Endothelial cell of umbilical vein (primary cell): Measurements from ENCODE around the gene BRD1. TPM values are rescaled to one million over a fixed set of nuclear protein-coding genes. Genes with fewer than 3 reads are reported as not detected.

Source experiments
- BruUV-seq: library from RNA; stranded (reverse); fragments of 400-500 nt; replicated peaks from 2 replicates; lab custom pipeline; 2021; lab: Mats Ljungman, UMichigan
- CTCF ChIA-PET: fragments of 300-600, 350-600 bp; sonication (Branson Sonifier 250); formaldehyde crosslinking; loops from one replicate; lab custom pipeline; 2021; ENCODE audit warnings: antibody characterized with exemption, inconsistent platforms; lab: Charles Lee
- POLR2A ChIA-PET: fragments of 300-600, 350-600 bp; sonication (Branson Sonifier 250); formaldehyde crosslinking; loops from one replicate; lab custom pipeline; 2021; ENCODE audit warnings: antibody characterized with exemption, inconsistent platforms; lab: Charles Lee
- DNase-seq: peaks from one replicate; pipeline ENCODE4 v3.0.0-alpha.2; 2011; ENCODE audit warnings: low read depth, low spot score
- FAIRE-seq: peaks from 2 replicates; lab custom pipeline; 2011; peaks lifted over from hg19 to GRCh38; lab: Jason Lieb, UNC
- H2AFZ ChIP-seq: 2 replicates; pipeline ENCODE4 v1.6.0; 2012; ENCODE audit warnings: low read depth, low read length, control low read depth, inconsistent platforms
- H3K27ac ChIP-seq: 2 replicates; pipeline ENCODE4 v1.5.1; 2011; ENCODE audit warnings: low read depth, mild to moderate bottlenecking, control low read depth, low read length, moderate library complexity; ENCODE audit not compliant: insufficient read depth
- H3K27me3 ChIP-seq, 2 experiments: 2 replicates each; pipeline versions ENCODE4 v1.6.0 to v1.6.1; 2011; ENCODE audit warnings: low read length in 2 of 2, mixed read lengths in 1 of 2; ENCODE audit not compliant: control insufficient read depth in 2 of 2, insufficient read depth in 2 of 2
- H3K36me3 ChIP-seq, 2 experiments: 2 replicates in 1 of 2; 3 replicates in 1 of 2; pipeline ENCODE4 v1.5.1; 2011; ENCODE audit warnings: low read length in 2 of 2, mild to moderate bottlenecking in 1 of 2, moderate library complexity in 1 of 2; ENCODE audit not compliant: control insufficient read depth in 2 of 2, insufficient read depth in 2 of 2; ENCODE audit errors: extremely low read depth in 1 of 2
- H3K4me1 ChIP-seq: 3 replicates; pipeline ENCODE4 v1.5.1; 2011; ENCODE audit warnings: mild to moderate bottlenecking, low read length; ENCODE audit not compliant: control insufficient read depth, insufficient read depth; ENCODE audit errors: extremely low read depth
- H3K4me2 ChIP-seq: 2 replicates; pipeline ENCODE4 v1.6.1; 2011; ENCODE audit warnings: low read length, control low read depth, mixed read lengths; ENCODE audit not compliant: insufficient read depth
- H3K4me3 ChIP-seq, 3 experiments: fragments of 200-600 bp in 1 of 3; sonication (generic), shearing (Covaris generic) in 1 of 3; replicated peaks in 1 of 3; 2 replicates each; pipeline ENCODE4 v1.5.1; 2011 to 2016; ENCODE audit warnings: control low read depth in 3 of 3, low read length in 3 of 3, mild to moderate bottlenecking in 2 of 3, inconsistent platforms in 1 of 3, low read depth in 1 of 3, moderate library complexity in 1 of 3; ENCODE audit not compliant: insufficient read depth in 1 of 3
- H3K79me2 ChIP-seq: 2 replicates; pipeline ENCODE4 v1.6.0; 2012; ENCODE audit warnings: low read length, inconsistent platforms; ENCODE audit not compliant: control insufficient read depth, insufficient read depth
- H3K9ac ChIP-seq: replicated peaks from 2 replicates; pipeline ENCODE3; 2011; ENCODE audit warnings: low read length, control low read depth; ENCODE audit not compliant: insufficient read depth; ENCODE audit errors: extremely low read depth
- H3K9me1 ChIP-seq: replicated peaks from 3 replicates; pipeline ENCODE4 v1.6.0; 2011; ENCODE audit warnings: mild to moderate bottlenecking, low read length; ENCODE audit not compliant: control insufficient read depth, insufficient read depth; ENCODE audit errors: extremely low read depth
- H3K9me3 ChIP-seq: replicated peaks from 2 replicates; pipeline ENCODE4 v1.5.1; 2012; ENCODE audit warnings: low read length, inconsistent platforms; ENCODE audit not compliant: control insufficient read depth, insufficient read depth
- H4K20me1 ChIP-seq: replicated peaks from 2 replicates; pipeline ENCODE3; 2011; ENCODE audit warnings: mild to moderate bottlenecking, low read length; ENCODE audit not compliant: control insufficient read depth, insufficient read depth; ENCODE audit errors: extremely low read depth
- EZH2 ChIP-seq: IDR thresholded peaks from 2 replicates; pipeline ENCODE4 v1.6.1; 2012; ENCODE audit warnings: borderline replicate concordance, low read depth, mild to moderate bottlenecking, moderate library complexity, low read length, inconsistent platforms; ENCODE audit not compliant: severe bottlenecking
- FOS ChIP-seq: IDR thresholded peaks from 2 replicates; pipeline ENCODE4 v1.6.1; 2011; ENCODE audit warnings: mild to moderate bottlenecking, low read length, moderate library complexity, borderline replicate concordance; ENCODE audit not compliant: insufficient read depth
- GATA2 ChIP-seq: IDR thresholded peaks from 2 replicates; pipeline ENCODE4 v1.7.0; 2011; ENCODE audit warnings: low read depth, mild to moderate bottlenecking, moderate library complexity, mixed read lengths, low read length; ENCODE audit not compliant: insufficient read length, insufficient read depth
- JUN ChIP-seq: IDR thresholded peaks from 2 replicates; pipeline ENCODE4 v1.6.1; 2011; ENCODE audit warnings: borderline replicate concordance, low read depth; ENCODE audit not compliant: insufficient read length, insufficient read depth
- MYC ChIP-seq: IDR thresholded peaks from one replicate; pipeline ENCODE4 v1.6.1; 2011; ENCODE audit warnings: mild to moderate bottlenecking, low read depth, low read length
- POLR2A ChIP-seq: IDR thresholded peaks from 2 replicates; pipeline ENCODE4 v1.6.1; 2012; ENCODE audit warnings: low read depth, mild to moderate bottlenecking, control low read depth, low read length
- POLR2AphosphoS5 ChIP-seq: IDR thresholded peaks from 2 replicates; pipeline ENCODE4 v1.6.1; 2012; ENCODE audit warnings: low read depth, mild to moderate bottlenecking, control low read depth, low read length, moderate library complexity; ENCODE audit not compliant: insufficient read depth
- dilution Hi-C: fragments of 300-500 bp; cut with MboI; formaldehyde crosslinking; loops from one replicate; pipeline ENCODE4 v1.15.0; 2019; ENCODE audit warnings: low sequenced_read_pairs; ENCODE audit not compliant: extremely low pct_ligation_motif_present
- intact Hi-C: fragments of 100-400 bp; cut with micrococcal nuclease; formaldehyde crosslinking; loops from one replicate; pipeline ENCODE4 v1.10.0; 2022
- polyA plus RNA-seq, 4 experiments: library from polyadenylated mRNA; depleted of rRNA in 3 of 4; stranded (reverse) in 3 of 4; unstranded in 1 of 4; fragments of >200 nt; gene quantifications; 2 replicates each; pipeline versions ENCODE4 v1.2.1 to v1.2.3, GENCODE V29; 2011 to 2012; ENCODE audit warnings: missing spikeins in 1 of 4
- total RNA-seq: library from RNA; stranded (reverse); gene quantifications from 2 replicates; pipeline ENCODE4 v1.2.3, GENCODE V29; 2021
- TF ChIP-seq, protein P1 (sequence below): IDR thresholded peaks from 2 replicates; pipeline ENCODE4 v1.6.1; 2011; ENCODE audit not compliant: insufficient read depth, insufficient read length
- TF ChIP-seq, protein P2 (sequence below), 2 donors: IDR thresholded peaks; 1 replicate in 1 of 2; 2 replicates in 1 of 2; pipeline ENCODE4 v1.5.1; 2011; ENCODE audit warnings: low read length in 2 of 2, mild to moderate bottlenecking in 2 of 2, moderate library complexity in 2 of 2, control low read depth in 1 of 2, inconsistent platforms in 1 of 2, low read depth in 1 of 2; ENCODE audit not compliant: insufficient read depth in 1 of 2; ENCODE audit errors: extremely low read depth in 1 of 2

The BRD1 gene
- total and polyA plus RNA-seq, 2 donors (not counting 3 experiments of a cell fraction or from before 2014, with no cell fraction given): 8.1 to 41.1 TPM

DNA sequence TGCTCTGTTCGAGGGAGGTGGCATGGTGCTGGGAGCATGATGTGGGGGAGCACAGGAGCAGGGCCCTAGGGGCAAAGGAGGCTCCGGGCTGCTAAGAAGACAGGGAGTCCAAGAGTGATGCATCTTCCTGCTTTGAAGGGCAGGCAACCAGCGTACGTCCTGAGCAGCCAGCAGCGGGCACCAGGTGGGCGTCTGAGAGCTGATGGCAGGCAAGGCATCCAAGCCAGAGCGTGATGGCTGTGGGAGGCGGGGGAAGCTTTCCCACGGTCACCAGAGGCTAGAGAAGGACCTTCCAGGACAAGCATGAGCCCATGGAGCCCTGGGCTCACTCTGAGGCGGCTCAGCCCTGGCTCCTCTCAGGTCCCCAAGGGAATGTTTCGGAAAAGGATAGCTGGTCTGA is 32.2 kb downstream of the BRD1 start:
- no peaks in the 10 kb centered on the region for H3K9me1 ChIP-seq
- DNase-seq (no peak), FAIRE-seq (no peak)
- H3K4me2 ChIP-seq: no peak overlapping the region
- H3K9me3 ChIP-seq: no peaks in the 10 kb centered on the region
- no peak overlapping the region for H2AFZ ChIP-seq
- H3K4me3 ChIP-seq: no peak overlapping the region
- H3K27me3 ChIP-seq: no peaks in the 10 kb centered on the region
- intact Hi-C loops: no loop called here
- H3K36me3 ChIP-seq: peaks cover 33 to 61% of the 10 kb centered on the region in 2 experiments
- H3K27ac ChIP-seq: no peak overlapping the region
- H3K79me2 ChIP-seq: peaks cover 72% of the 10 kb centered on the region
- CTCF ChIA-PET: interaction anchor here (0.9 kb wide), 1 partner anchor 8 kb away, joined by 3 read pairs; no protein-coding TSS in a partner anchor
- POLR2A ChIA-PET: no interaction called here
- dilution Hi-C loops: no loop called here
- TF ChIP-seq POLR2AphosphoS5 (no peak), GATA2 (no peak), MYC (no peak), JUN (no peak), FOS (no peak), POLR2A (no peak), EZH2 (no peak)
- TF ChIP-seq, protein P1, sequence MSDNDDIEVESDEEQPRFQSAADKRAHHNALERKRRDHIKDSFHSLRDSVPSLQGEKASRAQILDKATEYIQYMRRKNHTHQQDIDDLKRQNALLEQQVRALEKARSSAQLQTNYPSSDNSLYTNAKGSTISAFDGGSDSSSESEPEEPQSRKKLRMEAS: no peak
- H3K4me1 ChIP-seq: no peaks in the 10 kb centered on the region
- H3K9ac ChIP-seq: no peak overlapping the region
- no peaks in the 10 kb centered on the region for H4K20me1 ChIP-seq
- BruUV-seq: no TSS peak

DNA sequence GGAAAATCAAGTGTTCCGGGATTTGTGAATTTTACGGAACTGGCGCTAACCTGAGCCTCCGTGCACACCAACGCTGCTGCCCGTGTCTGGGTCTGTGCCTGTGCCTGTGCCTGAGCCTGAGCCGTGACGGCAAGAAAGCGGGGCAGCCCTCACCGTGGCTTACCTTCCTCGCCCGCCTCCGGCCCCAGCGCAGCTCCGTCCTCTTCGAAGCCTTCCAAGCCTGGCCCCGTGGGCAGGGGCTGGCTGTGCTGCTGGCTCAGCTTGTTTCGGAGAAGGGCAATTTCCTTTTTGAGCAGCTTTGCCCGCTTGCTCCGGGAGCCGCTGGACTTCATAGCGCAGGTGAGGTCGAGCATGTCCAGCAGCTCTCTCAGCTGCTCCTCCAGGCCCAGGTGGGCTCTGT is 33.8 kb downstream of the BRD1 start:
- ChIA-PET POLR2A (no interaction called here), CTCF (no interaction called here)
- Histone ChIP-seq H3K36me3 (peaks cover 33 to 57% of the 10 kb centered on the region in 2 experiments), H3K9ac (no peak overlapping the region), H3K4me3 (no peak overlapping the region), H3K4me2 (no peak overlapping the region), H3K9me1 (no peaks in the 10 kb centered on the region), H4K20me1 (peaks cover under 1% of the 10 kb centered on the region), H3K9me3 (no peaks in the 10 kb centered on the region), H3K79me2 (peaks cover 72% of the 10 kb centered on the region), H3K4me1 (peaks cover 12% of the 10 kb centered on the region), H3K27ac (no peak overlapping the region), H2AFZ (no peak overlapping the region), H3K27me3 (no peaks in the 10 kb centered on the region)
- dilution Hi-C loops: no loop called here
- FAIRE-seq (no peak), DNase-seq (no peak)
- intact Hi-C loops: no loop called here
- no peak for TF ChIP-seq JUN
- no peak for TF ChIP-seq EZH2
- TF ChIP-seq, protein P2, sequence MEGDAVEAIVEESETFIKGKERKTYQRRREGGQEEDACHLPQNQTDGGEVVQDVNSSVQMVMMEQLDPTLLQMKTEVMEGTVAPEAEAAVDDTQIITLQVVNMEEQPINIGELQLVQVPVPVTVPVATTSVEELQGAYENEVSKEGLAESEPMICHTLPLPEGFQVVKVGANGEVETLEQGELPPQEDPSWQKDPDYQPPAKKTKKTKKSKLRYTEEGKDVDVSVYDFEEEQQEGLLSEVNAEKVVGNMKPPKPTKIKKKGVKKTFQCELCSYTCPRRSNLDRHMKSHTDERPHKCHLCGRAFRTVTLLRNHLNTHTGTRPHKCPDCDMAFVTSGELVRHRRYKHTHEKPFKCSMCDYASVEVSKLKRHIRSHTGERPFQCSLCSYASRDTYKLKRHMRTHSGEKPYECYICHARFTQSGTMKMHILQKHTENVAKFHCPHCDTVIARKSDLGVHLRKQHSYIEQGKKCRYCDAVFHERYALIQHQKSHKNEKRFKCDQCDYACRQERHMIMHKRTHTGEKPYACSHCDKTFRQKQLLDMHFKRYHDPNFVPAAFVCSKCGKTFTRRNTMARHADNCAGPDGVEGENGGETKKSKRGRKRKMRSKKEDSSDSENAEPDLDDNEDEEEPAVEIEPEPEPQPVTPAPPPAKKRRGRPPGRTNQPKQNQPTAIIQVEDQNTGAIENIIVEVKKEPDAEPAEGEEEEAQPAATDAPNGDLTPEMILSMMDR (IDR thresholded peaks at IDR 0.05; ENCODE audit: extremely low read depth in 1 of 2, insufficient read depth in 1 of 2, low read depth in 1 of 2, low read length in 2 of 2): no peak
- TF ChIP-seq FOS: no peak
- no TSS peak for BruUV-seq
